ENCODE data around the gene ARMC3.
"Not testable (repeated sequence)": the region's sequence is repeated elsewhere in the genome, so short reads cannot be mapped to it uniquely, and the experiment has no call there.

Gene ARMC3

DNA sequence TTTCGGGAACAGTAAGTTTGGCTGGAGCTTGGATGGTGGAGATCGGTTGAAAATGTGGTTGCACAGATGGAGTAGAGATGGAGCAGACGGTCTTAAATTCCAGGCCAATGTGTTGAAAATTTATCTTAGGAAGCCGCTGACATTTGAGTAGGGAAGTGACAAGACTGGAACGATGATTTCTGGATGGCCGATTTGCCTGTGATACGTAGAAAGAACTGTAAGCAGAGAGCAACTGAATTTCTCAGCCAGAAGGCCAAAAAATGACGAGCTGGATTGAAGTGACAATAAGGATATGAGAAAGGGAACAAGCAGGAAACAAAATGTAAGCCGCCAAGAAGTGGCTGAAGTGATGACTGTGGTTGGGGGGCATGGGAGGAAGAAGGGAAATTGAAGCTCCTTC is 687 bp upstream of the ARMC3 start:
- no peak for DNase-seq (ENCODE audit: low read depth, low spot score)
- H3K27me3 ChIP-seq (ENCODE audit: control insufficient read depth, insufficient read depth, low read length): 0 out of 2 replicates have a peak, but pooled peaks cover 1% of the 10 kb centered on the region
- H3K27ac ChIP-seq (ENCODE audit: low read length): no peak overlapping the region
- H3K4me3 ChIP-seq (ENCODE audit: low read length): no peak overlapping the region
- WGBS (ENCODE audit: insufficient coverage, insufficient read length): 100% methylated on average over 2 of the region's 9 CpGs
- no peaks in the 10 kb centered on the region for H3K9me3 ChIP-seq (ENCODE audit: control insufficient read depth, insufficient read depth, low read length)
- no peaks in the 10 kb centered on the region for H3K4me1 ChIP-seq (ENCODE audit: control insufficient read depth, insufficient read depth, low read length)
- H3K36me3 ChIP-seq (ENCODE audit: control insufficient read depth, insufficient read depth, low read length): no peaks in the 10 kb centered on the region

GRCh38 chr10:22929053-22929452 is 1.2 kb downstream of the ARMC3 start:
- not testable (repeated sequence) for H3K27ac ChIP-seq (ENCODE audit: low read length); H3K27me3 ChIP-seq (ENCODE audit: control insufficient read depth, insufficient read depth, low read length); H3K4me3 ChIP-seq (ENCODE audit: low read length); H3K36me3 ChIP-seq (ENCODE audit: control insufficient read depth, insufficient read depth, low read length); H3K9me3 ChIP-seq (ENCODE audit: control insufficient read depth, insufficient read depth, low read length); DNase-seq (ENCODE audit: low read depth, low spot score); H3K4me1 ChIP-seq (ENCODE audit: control insufficient read depth, insufficient read depth, low read length)
- WGBS (ENCODE audit: insufficient coverage, insufficient read length): no CpG with 5 or more reads among the region's 4 CpGs

DNA sequence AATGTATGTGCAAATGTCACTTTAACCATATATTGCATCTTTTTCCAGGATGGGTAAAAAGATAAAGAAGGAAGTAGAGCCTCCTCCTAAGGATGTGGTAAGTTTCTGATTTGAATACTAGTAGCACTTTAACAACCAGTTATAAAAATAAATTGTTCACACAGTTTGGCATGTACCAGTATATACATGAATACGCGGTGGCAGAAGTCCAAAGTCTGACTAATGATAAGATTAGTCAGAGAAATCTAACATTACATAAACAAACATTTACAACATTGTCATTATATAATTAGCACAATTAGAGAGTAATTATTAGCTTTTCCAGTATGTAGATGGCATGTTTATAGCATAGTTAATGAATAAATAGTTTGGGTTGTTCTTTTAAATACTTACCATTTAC is 4.1 kb downstream of the ARMC3 start:
- H3K27me3 ChIP-seq (ENCODE audit: control insufficient read depth, insufficient read depth, low read length): 0 out of 2 replicates have a peak, but pooled peaks cover 1% of the 10 kb centered on the region
- no peaks in the 10 kb centered on the region for H3K36me3 ChIP-seq (ENCODE audit: control insufficient read depth, insufficient read depth, low read length)
- H3K27ac ChIP-seq (ENCODE audit: low read length): no peak overlapping the region
- no peaks in the 10 kb centered on the region for H3K4me1 ChIP-seq (ENCODE audit: control insufficient read depth, insufficient read depth, low read length)
- no CpG with 5 or more reads among the region's 2 CpGs for WGBS (ENCODE audit: insufficient coverage, insufficient read length)
- DNase-seq (ENCODE audit: low read depth, low spot score): no peak
- H3K9me3 ChIP-seq (ENCODE audit: control insufficient read depth, insufficient read depth, low read length): no peaks in the 10 kb centered on the region
- H3K4me3 ChIP-seq (ENCODE audit: low read length): no peak overlapping the region

GRCh38 chr10:22932626-22933370 is 4.9 kb downstream of the ARMC3 start:
- Histone ChIP-seq H3K27me3 (ENCODE audit: control insufficient read depth, insufficient read depth, low read length) (no peaks in the 10 kb centered on the region), H3K27ac (ENCODE audit: low read length) (no peak overlapping the region), H3K4me1 (ENCODE audit: control insufficient read depth, insufficient read depth, low read length) (no peaks in the 10 kb centered on the region), H3K9me3 (ENCODE audit: control insufficient read depth, insufficient read depth, low read length) (no peaks in the 10 kb centered on the region), H3K36me3 (ENCODE audit: control insufficient read depth, insufficient read depth, low read length) (no peaks in the 10 kb centered on the region), H3K4me3 (ENCODE audit: low read length) (no peak overlapping the region)
- DNase-seq (ENCODE audit: low read depth, low spot score): no peak
- WGBS (ENCODE audit: insufficient coverage, insufficient read length): no CpG with 5 or more reads among the region's 5 CpGs

GRCh38 chr10:22934726-22935125 is 6.9 kb downstream of the ARMC3 start:
- H3K9me3 ChIP-seq (ENCODE audit: control insufficient read depth, insufficient read depth, low read length): no peaks in the 10 kb centered on the region
- H3K27me3 ChIP-seq (ENCODE audit: control insufficient read depth, insufficient read depth, low read length): no peaks in the 10 kb centered on the region
- no CpG with 5 or more reads among the region's 3 CpGs for WGBS (ENCODE audit: insufficient coverage, insufficient read length)
- H3K27ac ChIP-seq (ENCODE audit: low read length): no peak overlapping the region
- no peak overlapping the region for H3K4me3 ChIP-seq (ENCODE audit: low read length)
- no peaks in the 10 kb centered on the region for H3K36me3 ChIP-seq (ENCODE audit: control insufficient read depth, insufficient read depth, low read length)
- no peaks in the 10 kb centered on the region for H3K4me1 ChIP-seq (ENCODE audit: control insufficient read depth, insufficient read depth, low read length)
- DNase-seq (ENCODE audit: low read depth, low spot score): no peak

DNA sequence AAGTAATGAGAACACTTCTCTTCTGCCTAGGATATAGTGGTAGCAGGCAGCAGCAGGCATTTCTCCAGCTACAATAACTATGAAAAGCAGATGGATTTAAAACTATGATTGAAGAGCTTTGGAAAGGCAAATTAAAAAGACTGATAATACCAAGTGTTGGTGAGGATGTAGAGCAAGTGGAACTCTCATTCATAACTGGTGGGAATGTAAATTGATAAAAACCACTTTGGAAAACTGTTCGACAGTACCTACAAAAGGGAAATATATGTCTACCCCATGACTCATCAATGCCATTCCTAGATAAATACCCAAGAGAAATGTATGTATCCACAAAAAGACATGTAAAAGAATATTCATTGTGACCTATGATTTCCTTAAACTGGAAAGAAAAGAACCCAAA is 14.6 kb downstream of the ARMC3 start:
- no peaks in the 10 kb centered on the region for H3K27me3 ChIP-seq (ENCODE audit: control insufficient read depth, insufficient read depth, low read length)
- no CpG with 5 or more reads among the region's 1 CpG for WGBS (ENCODE audit: insufficient coverage, insufficient read length)
- H3K4me3 ChIP-seq (ENCODE audit: low read length): no peak overlapping the region
- no peaks in the 10 kb centered on the region for H3K4me1 ChIP-seq (ENCODE audit: control insufficient read depth, insufficient read depth, low read length)
- H3K27ac ChIP-seq (ENCODE audit: low read length): no peak overlapping the region
- H3K9me3 ChIP-seq (ENCODE audit: control insufficient read depth, insufficient read depth, low read length): no peaks in the 10 kb centered on the region
- DNase-seq (ENCODE audit: low read depth, low spot score): no peak
- no peaks in the 10 kb centered on the region for H3K36me3 ChIP-seq (ENCODE audit: control insufficient read depth, insufficient read depth, low read length)

DNA sequence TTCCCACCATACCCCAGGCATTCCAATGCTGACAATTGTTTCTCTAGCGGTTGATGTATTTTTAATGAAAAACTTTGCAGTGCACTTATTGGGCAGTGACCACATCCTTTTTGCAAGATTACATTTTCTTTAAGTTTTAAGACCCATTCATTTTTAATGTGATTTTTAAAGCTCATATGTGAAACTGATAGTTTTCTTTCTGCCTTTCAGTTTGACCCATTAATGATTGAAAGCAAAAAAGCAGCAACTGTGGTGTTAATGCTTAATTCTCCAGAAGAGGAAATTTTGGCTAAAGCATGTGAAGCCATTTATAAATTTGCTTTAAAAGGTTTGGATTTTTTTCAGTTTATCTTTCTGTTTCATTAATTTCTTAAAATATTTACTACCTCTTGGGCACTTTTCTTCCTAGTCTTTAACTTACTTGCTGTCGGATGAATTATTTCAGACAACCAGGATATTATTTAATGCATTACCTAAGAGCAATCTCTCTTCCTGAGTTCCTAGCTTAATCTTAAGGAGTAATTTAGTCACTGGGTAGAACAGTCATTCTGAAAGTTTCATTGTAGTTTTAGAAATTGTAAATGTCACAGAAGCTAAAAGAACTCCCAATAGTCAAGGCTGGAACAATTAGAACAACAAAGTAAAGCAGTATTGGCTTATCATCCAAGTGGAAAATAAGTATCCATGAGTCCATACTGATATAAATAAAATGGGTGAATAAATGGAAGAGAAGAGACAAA is 18.3 kb downstream of the ARMC3 start:
- WGBS (ENCODE audit: insufficient coverage, insufficient read length): no CpG with 5 or more reads among the region's 2 CpGs
- no peaks in the 10 kb centered on the region for H3K4me1 ChIP-seq (ENCODE audit: control insufficient read depth, insufficient read depth, low read length)
- no peaks in the 10 kb centered on the region for H3K9me3 ChIP-seq (ENCODE audit: control insufficient read depth, insufficient read depth, low read length)
- H3K36me3 ChIP-seq (ENCODE audit: control insufficient read depth, insufficient read depth, low read length): no peaks in the 10 kb centered on the region
- H3K27me3 ChIP-seq (ENCODE audit: control insufficient read depth, insufficient read depth, low read length): no peaks in the 10 kb centered on the region
- no peak for DNase-seq (ENCODE audit: low read depth, low spot score)
- no peak overlapping the region for H3K4me3 ChIP-seq (ENCODE audit: low read length)
- no peak overlapping the region for H3K27ac ChIP-seq (ENCODE audit: low read length)

GRCh38 chr10:22954970-22955369 is 27.1 kb downstream of the ARMC3 start:
- DNase-seq (ENCODE audit: low read depth, low spot score): no peak
- H3K27me3 ChIP-seq (ENCODE audit: control insufficient read depth, insufficient read depth, low read length): no peaks in the 10 kb centered on the region

GRCh38 chr10:22958338-22958737 is 30.5 kb downstream of the ARMC3 start:
- no CpG with 5 or more reads among the region's 2 CpGs for whole genome bisulfite sequencing (ENCODE audit: insufficient coverage, insufficient read length)

More at GRCh38 chr10:22954970-22955369, 27.1 kb downstream of the ARMC3 start:
- Histone ChIP-seq H3K4me1 (ENCODE audit: control insufficient read depth, insufficient read depth, low read length) (no peaks in the 10 kb centered on the region), H3K36me3 (ENCODE audit: control insufficient read depth, insufficient read depth, low read length) (no peaks in the 10 kb centered on the region), H3K9me3 (ENCODE audit: control insufficient read depth, insufficient read depth, low read length) (no peaks in the 10 kb centered on the region), H3K4me3 (ENCODE audit: low read length) (no peak overlapping the region), H3K27ac (ENCODE audit: low read length) (no peak overlapping the region)
- WGBS (ENCODE audit: insufficient coverage, insufficient read length): no CpG with 5 or more reads among the region's 3 CpGs

GRCh38 chr10:22959292-22959691 is 31.4 kb downstream of the ARMC3 start:
- Histone ChIP-seq H3K4me1 (ENCODE audit: control insufficient read depth, insufficient read depth, low read length) (no peaks in the 10 kb centered on the region), H3K4me3 (ENCODE audit: low read length) (no peak overlapping the region), H3K9me3 (ENCODE audit: control insufficient read depth, insufficient read depth, low read length) (no peaks in the 10 kb centered on the region), H3K27ac (ENCODE audit: low read length) (no peak overlapping the region), H3K27me3 (ENCODE audit: control insufficient read depth, insufficient read depth, low read length) (no peaks in the 10 kb centered on the region), H3K36me3 (ENCODE audit: control insufficient read depth, insufficient read depth, low read length) (no peaks in the 10 kb centered on the region)
- DNase-seq (ENCODE audit: low read depth, low spot score): no peak
- WGBS (ENCODE audit: insufficient coverage, insufficient read length): no CpG with 5 or more reads among the region's 2 CpGs

More at GRCh38 chr10:22958338-22958737, 30.5 kb downstream of the ARMC3 start:
- Histone ChIP-seq H3K36me3 (ENCODE audit: control insufficient read depth, insufficient read depth, low read length) (no peaks in the 10 kb centered on the region), H3K9me3 (ENCODE audit: control insufficient read depth, insufficient read depth, low read length) (no peaks in the 10 kb centered on the region), H3K4me1 (ENCODE audit: control insufficient read depth, insufficient read depth, low read length) (no peaks in the 10 kb centered on the region), H3K27ac (ENCODE audit: low read length) (no peak overlapping the region), H3K27me3 (ENCODE audit: control insufficient read depth, insufficient read depth, low read length) (no peaks in the 10 kb centered on the region), H3K4me3 (ENCODE audit: low read length) (no peak overlapping the region)
- no peak for DNase-seq (ENCODE audit: low read depth, low spot score)

Data from iPS DF 6.9 (cell line).